SW 1271 (cell line): ENCODE data around the gene TMEM214.
A peak's percentile ranks its signal among the peaks of the same experiment; 100 is the strongest.
"Not testable (repeated sequence)": the region's sequence is repeated elsewhere in the genome, so short reads cannot be mapped to it uniquely, and the experiment has no call there.

Experiments
- DNase-seq, 2 experiments: peaks; one replicate each; lab custom pipeline; 2025; lab: John Stamatoyannopoulos, UW

TMEM214 gene

DNA sequence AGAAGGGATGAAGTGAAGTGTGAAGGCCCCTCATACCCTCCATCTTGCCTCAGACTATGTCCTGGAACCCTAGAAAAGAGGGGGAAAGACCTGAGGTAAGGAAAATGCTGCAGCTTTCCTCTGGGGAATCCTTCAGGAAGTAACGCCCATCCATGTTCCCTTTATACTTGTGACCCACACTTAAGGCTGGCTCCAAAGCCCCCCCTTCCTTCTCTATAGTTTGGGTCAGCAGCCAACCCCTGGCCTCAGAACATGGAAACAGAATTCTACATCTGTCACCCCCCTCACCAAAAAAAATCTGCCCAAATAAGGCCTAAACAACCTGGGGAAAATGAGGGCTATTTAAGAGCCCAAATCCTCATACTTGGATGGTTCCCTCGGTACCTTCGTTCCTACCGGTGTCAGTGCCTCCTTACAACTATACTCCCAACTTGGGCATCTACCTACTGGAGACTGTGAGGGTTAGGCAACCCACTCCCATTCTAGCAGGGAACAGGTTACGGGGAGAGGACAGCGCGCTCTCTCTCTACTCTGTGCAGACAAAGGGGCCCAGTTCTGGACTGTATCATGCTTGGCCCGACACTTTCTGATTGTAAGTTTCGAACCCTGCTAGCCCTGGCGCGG lies 38.0 kb downstream of the TMEM214 start:
- DNase-seq: no peak

DNA sequence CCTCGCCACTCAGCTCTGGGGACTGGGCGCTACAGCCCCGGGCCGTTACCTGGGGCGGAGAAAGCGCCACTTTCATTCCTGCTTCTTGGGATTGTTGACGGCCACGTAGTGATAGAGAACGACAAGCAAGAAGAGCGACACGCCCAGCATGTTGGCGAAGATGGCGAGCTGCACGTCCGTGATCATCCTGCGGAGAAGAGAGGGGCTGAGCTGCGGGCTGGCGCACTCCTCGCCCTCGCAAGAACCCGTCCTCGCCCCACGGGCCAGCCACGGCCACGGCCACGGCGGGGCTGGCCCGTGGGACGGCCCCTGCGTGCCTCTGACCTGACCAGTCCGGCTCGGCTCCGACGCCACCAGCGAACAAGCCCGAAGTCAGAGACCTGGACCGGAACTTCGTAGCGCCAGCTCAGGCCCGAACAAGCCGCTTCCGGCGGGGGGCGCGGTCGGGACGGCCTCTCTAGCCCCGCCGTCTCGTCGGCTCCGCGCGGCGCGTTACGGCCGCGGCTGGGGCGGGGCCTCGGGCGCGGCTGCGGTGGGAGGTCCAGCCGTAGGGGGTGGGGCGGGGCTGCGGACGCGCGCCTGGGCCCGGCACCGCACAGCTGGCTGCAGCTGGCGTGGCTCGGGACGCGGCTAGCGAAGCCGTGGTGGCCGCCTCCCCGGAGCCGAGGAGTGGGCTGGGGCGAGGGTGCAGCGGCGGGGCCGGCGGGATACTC lies 38.7 kb downstream of the TMEM214 start, which contains the start of gene OST4:
OST4 (minus strand) TSS at position 378 of the 713 bp plus-strand sequence.
- peak; percentile 88 to 94 for DNase-seq

DNA sequence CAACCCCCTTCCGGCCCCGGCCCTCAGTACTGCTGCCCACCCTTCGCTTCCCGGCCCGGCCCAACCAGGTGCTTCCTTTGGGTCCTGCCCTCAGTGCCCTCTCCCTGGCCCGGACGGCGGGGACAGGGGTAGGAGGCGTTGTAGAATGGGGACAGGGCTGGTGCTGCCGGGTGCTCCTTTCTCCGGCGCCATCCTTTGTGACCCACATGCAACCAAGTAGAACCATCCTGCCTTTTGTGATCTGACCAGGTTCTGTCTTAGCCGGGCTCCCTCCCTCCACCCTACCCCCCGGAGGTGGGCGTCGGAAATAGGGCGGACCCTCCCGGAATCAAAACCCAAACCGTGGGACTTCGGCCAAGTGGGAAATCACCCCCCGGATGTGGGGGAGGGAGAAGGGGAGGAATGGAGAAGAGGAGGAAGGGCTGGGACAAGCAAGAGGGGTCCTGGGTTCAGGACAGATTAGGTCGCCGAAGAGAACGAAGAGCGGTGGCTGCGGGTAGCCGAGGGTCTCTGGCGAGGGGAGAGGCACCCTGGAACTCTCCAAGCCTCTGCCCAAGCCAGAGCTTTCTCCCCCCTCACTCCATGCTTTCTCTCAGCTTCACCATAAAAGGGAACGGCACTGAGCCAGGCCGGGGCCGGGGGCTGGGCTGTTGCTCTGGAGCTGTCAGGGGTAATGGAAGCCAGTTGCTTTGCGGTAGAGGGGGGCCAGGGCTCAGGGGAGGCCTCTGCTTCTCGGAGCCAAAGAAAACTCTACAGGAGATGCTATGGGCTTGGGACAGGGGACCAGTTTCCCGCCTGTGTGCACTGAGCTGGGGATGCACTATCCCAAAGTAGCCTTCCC lies 39.4 kb downstream of the TMEM214 start:
- DNase-seq: no peak

DNA sequence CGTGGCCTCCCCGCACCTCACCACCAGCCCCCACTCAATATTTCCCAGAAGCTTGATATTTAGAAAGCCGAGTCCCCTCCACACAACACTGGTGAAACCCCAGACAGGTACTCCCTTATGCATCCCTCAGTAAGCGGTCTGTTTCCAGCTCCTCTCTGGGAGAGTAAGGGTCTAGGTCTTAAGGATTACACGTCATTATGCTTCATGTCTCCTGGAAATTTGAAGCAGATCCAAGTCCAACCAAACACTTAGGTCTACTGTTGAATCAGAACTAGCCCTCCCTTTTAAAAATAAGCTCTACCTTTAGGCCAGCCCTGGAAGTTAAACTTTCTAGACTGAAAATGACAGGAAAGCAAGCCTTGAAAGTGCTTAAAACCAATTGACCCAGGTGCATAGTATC lies 40.2 kb downstream of the TMEM214 start:
- no peak for DNase-seq

DNA sequence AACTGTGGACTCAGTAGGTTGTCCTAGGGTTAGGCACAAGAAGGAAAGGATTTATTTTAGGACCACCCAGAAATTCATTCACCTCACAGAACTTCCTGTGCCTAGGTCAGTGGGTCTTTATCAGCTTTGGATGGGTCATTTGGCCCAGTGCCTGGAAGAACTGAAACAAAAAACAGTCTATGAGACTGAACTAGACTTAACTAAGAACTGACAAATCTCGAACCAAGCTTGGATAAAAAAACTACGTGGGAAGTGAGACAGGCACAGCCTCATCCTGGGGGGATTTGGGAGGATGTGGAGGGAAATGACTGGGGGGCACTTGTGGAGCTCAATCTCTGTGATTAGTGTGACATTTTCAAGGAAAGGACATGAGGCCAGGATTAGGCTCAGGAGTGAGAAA lies 41.0 kb downstream of the TMEM214 start:
- no peak for DNase-seq

DNA sequence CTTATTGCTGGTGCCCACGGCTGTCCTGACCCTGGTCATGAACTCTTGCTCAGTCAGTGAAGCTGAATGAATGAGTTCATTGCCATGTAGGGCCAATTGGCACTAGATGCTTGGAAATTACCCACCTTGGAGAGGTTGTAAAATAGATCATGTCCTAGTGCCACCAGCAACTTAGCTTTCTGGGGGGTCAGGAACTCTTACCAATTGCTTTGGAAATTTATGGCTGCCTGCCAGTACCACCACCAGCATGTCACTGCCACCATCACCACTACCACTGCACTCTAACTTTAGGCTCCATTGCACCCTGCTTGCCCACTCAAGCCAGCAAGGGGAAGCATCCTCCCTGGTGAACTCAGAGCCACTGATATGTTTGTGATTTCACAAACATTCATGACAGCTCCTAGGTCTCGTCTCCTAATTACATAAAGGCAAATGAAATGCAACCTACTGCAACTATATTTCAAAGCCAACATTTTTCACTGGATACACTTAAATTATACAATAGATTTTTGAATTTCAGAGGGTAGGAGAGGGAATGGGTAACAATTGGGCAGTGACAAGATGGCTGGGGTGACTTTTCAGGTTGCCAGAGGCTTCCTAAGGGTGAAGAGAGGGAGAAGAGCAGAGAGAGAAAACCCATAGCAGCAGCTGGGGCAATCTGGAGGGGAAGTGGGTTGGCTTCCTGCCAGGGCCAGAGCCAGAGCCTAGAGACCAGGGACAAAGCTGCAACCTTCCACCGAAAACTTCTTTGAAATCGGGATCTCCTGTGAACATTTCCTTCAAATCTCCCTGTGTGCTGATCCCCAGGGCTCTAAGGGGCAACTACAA lies 42.2 kb downstream of the TMEM214 start:
- no peak for DNase-seq

DNA sequence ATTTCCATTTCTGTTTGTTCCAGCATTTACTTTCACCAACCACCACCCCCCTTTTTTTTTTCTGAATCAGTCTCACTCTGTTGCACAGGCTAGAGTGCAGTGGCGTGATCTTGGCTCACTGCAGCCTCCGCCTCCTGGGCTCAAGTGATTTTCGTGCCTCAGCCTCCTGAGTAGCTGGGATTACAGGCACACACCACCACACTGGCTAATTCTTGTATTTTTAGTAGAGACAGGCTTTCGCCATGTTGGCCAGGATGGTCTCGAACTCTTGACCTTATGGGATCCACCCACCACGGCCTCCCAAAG lies 42.8 kb downstream of the TMEM214 start:
- not testable (repeated sequence) for DNase-seq

DNA sequence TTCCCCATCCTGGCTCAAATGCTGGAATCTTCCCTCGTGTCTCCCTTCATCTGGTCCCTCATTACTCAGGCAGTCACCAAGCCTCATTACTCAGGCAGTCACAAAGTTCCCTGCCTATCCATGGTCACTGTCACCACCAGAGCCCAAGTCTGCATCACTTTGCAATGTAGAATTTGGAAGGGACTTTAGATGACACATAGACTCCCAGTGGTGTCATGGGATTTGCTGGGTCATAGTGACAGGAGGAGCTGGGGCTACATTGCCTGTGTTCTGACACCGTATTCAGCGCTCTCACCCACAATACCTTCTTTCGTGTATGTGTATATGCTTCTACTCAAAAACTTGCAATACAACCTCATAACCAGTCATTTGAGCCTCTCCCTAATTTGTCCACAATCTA lies 43.6 kb downstream of the TMEM214 start:
- DNase-seq: no peak

DNA sequence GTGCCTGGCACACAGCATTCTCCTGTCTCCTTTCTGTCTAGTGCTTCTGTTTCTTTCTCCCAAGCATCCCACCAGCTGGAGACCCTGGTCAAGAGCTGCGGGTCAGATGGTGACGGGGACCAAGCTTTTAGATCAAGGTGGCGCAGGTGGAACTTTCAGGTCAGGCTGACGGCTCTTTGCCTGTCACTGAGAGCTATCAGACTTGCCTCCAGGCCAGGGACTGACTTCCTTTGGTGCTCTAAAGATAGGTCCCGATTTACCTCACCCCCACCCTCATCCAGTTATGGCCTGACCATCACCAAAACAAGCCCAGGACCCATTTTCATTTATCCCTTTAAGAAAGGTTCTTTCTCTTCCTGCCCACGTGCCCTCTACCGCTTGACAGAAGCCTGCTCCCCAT lies 44.5 kb downstream of the TMEM214 start:
- DNase-seq: no peak

DNA sequence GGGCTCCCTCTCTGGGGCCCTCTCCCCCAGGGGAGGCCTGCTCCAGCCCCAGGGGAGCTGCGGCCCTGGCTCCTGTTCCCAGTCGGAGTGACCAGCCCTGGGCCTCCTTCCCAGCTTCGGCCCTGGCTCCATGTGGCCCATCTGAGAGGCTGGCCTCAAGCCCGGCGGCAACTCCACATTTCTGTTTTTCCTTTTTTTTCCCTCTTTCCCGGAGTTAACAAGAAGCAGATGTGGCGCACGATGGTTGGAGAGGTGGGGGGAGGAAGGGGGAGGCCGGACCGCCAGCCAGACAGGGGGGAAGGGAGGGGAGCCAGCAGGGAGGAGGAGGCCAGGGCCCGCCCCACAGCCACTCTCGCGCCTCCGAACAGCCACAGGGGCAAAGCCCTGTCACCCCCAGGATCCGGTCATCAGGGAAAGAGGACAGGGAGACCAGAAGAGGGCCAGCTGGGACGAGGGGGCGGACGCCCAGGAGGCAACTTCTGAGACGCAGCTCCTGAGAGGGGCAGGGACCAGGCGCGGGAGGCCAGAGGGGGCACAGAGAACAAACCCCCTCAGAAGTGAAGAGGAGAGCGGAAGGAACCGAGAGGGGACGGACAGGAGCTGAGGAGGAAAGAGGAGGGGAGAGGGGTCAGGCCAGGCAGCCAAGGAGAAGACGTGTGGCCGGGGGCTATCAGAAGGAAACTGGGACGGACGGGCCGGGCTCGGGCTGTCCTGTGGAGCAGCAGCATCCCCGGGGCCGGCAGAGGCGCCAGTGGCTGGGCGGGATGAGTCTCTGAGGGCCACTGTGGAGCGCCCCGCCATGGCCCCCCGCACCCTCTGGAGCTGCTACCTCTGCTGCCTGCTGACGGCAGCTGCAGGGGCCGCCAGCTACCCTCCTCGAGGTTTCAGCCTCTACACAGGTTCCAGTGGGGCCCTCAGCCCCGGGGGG lies 45.8 kb downstream of the TMEM214 start, which contains the start of gene EMILIN1:
EMILIN1 (plus strand) TSS at position 349 of the 928 bp plus-strand sequence; CDS start at position 800, 451 bp downstream.
- no peak for DNase-seq

DNA sequence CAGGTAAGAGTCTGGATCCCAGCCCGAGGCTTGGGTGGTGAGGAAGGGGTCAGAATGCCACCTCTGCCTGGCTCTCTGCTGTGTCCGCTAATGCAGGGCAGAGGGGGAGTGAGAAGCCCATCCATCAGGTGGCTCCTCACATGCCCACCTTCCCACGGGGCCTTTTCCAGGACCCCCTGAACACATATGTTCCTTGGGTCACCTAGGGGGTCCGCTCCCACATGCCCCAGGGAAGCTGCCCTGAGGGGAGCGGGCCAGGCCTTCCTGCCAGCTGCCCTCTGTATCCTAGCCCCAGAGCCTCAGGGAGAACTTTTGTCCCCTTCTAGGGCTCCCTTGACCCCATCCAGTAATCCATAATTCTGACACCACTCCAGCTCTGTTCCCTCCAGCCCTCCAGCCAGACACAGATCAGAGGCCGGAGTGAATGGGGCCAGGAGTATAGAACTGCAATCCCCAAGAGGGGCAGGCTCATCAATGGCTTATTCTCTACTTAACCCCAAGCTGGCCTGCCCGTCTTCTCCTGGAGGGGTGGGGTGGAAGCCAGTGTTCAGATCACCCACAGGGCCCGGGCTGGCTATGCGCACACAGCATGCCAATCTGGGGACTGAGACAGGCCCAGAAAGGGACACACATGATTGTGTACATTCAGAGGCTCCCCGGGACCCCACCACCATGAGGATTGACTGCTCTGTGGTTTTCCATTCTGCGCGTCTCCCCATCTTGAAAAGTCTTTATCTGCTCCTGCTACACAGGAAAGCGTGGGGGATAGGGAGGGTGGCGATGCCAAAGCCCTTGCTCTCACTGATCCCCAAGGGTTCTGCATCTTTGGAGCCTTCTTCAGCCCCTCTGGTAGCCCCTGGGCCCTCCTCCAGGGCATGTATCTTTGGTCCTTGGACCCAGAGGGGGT lies 46.7 kb downstream of the TMEM214 start:
- DNase-seq: no peak

DNA sequence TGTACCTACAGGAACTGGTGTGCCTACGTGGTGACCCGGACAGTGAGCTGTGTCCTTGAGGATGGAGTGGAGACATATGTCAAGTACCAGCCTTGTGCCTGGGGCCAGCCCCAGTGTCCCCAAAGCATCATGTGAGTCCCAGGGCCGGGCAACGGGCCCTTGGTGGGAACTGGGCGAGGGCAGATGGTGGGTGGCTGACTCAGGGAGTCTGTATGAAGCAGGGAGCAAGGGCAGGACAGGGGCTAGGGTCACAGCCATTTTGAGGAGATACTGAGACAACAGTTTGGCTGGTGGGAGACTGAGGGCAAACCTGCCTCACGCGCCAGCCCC lies 47.3 kb downstream of the TMEM214 start:
- DNase-seq: no peak

DNA sequence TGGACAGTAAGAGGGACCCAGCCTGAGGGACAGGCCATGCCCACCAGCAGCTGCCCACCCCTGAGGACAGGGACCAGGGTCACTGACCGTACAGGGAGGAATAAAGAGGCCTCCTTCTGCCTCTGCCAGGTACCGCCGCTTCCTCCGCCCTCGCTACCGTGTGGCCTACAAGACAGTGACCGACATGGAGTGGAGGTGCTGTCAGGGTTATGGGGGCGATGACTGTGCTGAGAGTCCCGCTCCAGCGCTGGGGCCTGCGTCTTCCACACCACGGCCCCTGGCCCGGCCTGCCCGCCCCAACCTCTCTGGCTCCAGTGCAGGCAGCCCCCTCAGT lies 47.8 kb downstream of the TMEM214 start:
- no peak for DNase-seq

DNA sequence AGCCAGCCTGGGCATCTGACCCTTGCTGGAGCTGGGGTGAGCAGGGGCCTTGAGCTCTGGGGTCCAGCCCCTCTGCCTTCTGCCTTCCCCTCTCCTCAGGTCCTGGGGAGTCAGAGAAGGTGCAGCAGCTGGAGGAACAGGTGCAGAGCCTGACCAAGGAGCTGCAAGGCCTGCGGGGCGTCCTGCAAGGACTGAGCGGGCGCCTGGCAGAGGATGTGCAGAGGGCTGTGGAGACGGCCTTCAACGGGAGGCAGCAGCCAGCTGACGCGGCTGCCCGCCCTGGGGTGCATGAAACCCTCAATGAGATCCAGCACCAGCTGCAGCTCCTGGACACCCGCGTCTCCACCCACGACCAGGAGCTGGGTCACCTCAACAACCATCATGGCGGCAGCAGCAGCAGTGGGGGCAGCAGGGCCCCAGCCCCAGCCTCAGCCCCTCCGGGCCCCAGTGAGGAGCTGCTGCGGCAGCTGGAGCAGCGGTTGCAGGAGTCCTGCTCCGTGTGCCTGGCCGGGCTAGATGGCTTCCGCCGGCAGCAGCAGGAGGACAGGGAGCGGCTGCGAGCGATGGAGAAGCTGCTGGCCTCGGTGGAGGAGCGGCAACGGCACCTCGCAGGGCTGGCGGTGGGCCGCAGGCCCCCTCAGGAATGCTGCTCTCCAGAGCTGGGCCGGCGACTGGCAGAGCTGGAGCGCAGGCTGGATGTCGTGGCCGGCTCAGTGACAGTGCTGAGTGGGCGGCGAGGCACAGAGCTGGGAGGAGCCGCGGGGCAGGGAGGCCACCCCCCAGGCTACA lies 49.4 kb downstream of the TMEM214 start:
- no peak for DNase-seq

DNA sequence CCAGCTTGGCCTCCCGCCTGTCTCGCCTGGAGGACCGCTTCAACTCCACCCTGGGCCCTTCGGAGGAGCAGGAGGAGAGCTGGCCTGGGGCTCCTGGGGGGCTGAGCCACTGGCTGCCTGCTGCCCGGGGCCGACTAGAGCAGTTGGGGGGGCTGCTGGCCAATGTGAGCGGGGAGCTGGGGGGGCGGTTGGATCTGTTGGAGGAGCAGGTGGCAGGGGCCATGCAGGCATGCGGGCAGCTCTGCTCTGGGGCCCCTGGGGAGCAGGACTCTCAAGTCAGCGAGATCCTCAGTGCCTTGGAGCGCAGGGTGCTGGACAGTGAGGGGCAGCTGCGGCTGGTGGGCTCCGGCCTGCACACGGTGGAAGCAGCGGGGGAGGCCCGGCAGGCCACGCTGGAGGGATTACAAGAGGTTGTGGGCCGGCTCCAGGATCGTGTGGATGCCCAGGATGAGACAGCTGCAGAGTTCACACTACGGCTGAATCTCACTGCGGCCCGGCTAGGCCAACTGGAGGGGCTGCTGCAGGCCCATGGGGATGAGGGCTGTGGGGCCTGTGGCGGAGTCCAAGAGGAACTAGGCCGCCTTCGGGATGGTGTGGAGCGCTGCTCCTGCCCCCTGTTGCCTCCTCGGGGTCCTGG lies 50.1 kb downstream of the TMEM214 start:
- no peak for DNase-seq

DNA sequence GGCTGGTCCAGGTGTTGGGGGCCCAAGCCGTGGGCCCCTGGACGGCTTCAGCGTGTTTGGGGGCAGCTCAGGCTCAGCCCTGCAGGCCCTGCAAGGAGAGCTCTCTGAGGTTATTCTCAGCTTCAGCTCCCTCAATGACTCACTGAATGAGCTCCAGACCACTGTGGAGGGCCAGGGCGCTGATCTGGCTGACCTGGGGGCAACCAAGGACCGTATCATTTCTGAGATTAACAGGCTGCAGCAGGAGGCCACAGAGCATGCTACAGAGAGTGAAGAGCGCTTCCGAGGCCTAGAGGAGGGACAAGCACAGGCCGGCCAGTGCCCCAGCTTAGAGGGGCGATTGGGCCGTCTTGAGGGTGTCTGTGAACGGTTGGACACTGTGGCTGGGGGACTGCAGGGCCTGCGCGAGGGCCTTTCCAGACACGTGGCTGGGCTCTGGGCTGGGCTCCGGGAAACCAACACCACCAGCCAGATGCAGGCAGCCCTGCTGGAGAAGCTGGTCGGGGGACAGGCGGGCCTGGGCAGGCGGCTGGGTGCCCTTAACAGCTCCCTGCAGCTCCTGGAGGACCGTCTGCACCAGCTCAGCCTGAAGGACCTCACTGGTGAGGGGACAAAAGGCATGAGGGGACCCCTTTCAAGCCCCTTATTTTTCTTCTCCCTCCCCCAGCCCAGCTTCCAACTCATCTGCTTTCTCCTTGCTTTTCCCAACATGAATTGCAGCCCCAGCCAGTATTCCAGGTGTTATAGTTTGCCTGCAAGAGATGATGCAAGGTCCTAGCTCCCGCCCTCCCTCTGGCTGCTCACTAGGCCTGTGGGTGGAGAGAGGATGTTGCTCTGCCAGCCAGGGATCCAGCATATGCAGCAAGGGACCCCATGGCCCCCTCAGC lies 50.9 kb downstream of the TMEM214 start:
- DNase-seq: no peak

DNA sequence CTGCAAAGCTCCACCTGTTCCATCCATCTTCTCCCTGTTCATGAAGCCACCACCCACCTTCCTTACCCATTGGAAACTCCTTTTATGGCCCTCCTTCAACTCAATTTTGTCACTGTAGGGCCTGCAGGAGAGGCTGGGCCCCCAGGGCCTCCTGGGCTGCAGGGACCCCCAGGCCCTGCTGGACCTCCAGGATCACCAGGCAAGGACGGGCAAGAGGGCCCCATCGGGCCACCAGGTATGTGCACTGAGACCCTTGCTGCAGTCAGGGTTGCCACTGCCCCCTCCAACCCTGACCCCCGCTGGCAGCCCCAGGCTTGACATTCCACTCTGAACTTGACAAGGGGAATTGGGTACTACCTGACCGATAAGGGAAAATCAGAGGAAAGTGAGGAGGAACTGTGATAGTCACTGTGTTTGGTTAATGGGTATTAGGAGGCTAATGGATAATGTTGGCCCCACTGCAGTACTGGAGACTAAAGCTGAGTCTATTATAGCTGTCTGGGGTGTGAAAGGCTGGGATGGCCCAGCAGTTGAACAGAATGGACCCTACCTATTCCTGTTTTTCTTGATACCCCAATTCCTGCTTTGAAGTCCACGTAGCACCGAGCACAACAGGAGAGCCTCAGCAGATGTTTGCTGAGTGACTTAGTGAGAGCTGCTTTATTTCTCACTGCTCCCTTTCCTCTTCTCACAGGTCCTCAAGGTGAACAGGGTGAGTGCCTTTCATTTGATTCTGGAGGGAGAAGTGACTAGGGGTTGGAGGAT lies 51.7 kb downstream of the TMEM214 start:
- DNase-seq: no peak
